ENCODE measurements around the gene KLF15.

Gene KLF15

DNA sequence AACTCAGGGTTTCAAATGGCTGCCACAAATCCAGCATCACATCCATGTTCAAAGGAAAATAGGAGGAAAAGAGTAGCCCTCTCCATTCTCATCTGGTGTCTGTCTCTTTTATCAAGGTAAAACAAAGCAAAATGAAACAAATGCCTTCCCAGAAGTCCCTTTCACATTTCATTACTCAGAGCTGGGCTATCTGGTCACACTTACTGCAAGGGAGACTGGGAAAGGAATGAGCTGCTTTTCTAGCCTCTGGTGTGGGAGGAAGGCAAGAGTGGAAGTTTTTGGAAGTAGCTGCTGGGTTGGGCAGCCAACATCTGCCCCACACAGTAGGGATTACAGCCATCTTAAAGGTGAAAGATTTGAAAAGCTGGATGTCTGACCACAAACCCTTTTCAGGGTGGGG lies 51.8 kb downstream of the KLF15 start:
- no peak for DNase-seq (ENCODE audit: extremely low read depth, insufficient read length)

DNA sequence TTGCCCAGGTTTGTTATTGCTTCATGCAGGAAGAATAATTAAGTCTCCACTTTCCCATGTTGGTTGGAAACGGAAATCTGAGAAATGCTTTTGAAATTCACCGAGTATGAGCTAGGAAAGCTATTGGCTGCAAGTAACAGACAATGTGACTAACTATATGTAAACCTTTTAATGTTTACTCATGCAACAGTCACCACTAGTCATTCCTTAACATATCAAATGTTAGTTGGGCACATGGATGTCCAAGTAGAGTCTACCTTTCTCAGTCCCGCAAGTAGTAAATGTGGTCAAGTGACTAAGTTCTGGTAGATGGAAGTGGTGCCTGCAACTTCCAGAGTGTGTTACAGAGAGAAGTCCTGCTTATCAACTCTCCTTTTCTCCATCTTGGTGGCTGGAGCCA lies 52.5 kb downstream of the KLF15 start:
- DNase-seq (ENCODE audit: extremely low read depth, insufficient read length), result no peak
- TF ChIP-seq, protein P1, sequence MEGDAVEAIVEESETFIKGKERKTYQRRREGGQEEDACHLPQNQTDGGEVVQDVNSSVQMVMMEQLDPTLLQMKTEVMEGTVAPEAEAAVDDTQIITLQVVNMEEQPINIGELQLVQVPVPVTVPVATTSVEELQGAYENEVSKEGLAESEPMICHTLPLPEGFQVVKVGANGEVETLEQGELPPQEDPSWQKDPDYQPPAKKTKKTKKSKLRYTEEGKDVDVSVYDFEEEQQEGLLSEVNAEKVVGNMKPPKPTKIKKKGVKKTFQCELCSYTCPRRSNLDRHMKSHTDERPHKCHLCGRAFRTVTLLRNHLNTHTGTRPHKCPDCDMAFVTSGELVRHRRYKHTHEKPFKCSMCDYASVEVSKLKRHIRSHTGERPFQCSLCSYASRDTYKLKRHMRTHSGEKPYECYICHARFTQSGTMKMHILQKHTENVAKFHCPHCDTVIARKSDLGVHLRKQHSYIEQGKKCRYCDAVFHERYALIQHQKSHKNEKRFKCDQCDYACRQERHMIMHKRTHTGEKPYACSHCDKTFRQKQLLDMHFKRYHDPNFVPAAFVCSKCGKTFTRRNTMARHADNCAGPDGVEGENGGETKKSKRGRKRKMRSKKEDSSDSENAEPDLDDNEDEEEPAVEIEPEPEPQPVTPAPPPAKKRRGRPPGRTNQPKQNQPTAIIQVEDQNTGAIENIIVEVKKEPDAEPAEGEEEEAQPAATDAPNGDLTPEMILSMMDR (IDR thresholded peaks at IDR 0.05; ENCODE audit: insufficient read depth, low read length, poor library complexity, severe bottlenecking), result no peak
- Histone ChIP-seq H3K36me3 (ENCODE audit: control insufficient read depth, insufficient read depth, low read length) (no peaks in the 10 kb centered on the region), H3K4me3 (replicated peaks; ENCODE audit: low read depth, low read length) (no peak overlapping the region), H3K27me3 (replicated peaks; ENCODE audit: control insufficient read depth, insufficient read depth, low read length) (no peaks in the 10 kb centered on the region; the same call in 1 of the 2 replicates)

More for the DNA sequence above, 51.8 kb downstream of the KLF15 start:
- Histone ChIP-seq H3K36me3 (ENCODE audit: control insufficient read depth, insufficient read depth, low read length) (no peaks in the 10 kb centered on the region), H3K4me3 (replicated peaks; ENCODE audit: low read depth, low read length) (no peak overlapping the region), H3K27me3 (replicated peaks; ENCODE audit: control insufficient read depth, insufficient read depth, low read length) (no peaks in the 10 kb centered on the region; the same call in 1 of the 2 replicates)
- TF ChIP-seq, protein P1 (IDR thresholded peaks at IDR 0.05; ENCODE audit: insufficient read depth, low read length, poor library complexity, severe bottlenecking), result no peak

DNA sequence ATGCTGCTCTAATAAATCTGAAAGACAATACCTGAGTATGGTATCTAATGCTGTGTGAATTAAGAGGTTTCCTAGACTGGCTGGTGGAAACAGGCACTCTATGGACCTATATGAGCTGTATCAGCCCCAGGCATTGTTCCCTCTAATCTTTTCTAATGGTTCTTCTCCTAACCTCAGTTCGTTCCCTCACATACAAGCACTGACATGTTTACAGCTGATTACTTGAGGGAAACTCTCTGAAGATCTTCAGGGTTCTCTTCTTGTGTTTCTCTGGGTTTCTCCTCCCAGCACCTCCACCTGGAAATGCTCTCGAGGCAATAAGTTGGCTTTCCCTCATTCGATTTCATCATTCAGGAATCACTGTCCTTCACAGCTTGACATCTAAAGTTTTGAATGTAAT lies 52.9 kb downstream of the KLF15 start:
- no peaks in the 10 kb centered on the region for H3K36me3 ChIP-seq (ENCODE audit: control insufficient read depth, insufficient read depth, low read length)
- TF ChIP-seq, protein P1 (IDR thresholded peaks at IDR 0.05; ENCODE audit: insufficient read depth, low read length, poor library complexity, severe bottlenecking), result no peak
- no peaks in the 10 kb centered on the region; the same call in 1 of the 2 replicates for H3K27me3 ChIP-seq (replicated peaks; ENCODE audit: control insufficient read depth, insufficient read depth, low read length)
- no peak overlapping the region for H3K4me3 ChIP-seq (replicated peaks; ENCODE audit: low read depth, low read length)
- no peak for DNase-seq (ENCODE audit: extremely low read depth, insufficient read length)

DNA sequence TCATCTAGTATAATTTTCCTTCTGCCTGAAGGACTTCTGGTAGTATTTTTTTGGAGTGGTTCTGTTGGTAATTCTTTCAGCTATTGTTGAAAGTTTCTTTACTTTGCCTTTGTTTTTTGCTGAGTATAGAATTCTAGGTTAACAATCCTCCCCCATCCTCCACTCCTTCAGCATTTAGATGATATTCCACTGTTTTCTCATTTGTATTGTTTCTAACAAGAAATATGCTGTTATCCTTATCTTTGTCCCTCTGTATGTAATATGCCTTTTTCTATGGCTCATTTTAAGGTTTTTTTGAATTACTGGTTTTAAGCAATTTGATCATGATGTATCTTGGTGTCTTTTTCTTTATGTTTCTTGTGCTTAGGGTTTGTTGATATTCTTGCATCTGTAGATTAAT lies 53.9 kb downstream of the KLF15 start:
- TF ChIP-seq, protein P1 (IDR thresholded peaks at IDR 0.05; ENCODE audit: insufficient read depth, low read length, poor library complexity, severe bottlenecking), result no peak
- Histone ChIP-seq H3K36me3 (ENCODE audit: control insufficient read depth, insufficient read depth, low read length) (no peaks in the 10 kb centered on the region), H3K4me3 (replicated peaks; ENCODE audit: low read depth, low read length) (no peak overlapping the region), H3K27me3 (replicated peaks; ENCODE audit: control insufficient read depth, insufficient read depth, low read length) (no peaks in the 10 kb centered on the region; the same call in 1 of the 2 replicates)
- no peak for DNase-seq (ENCODE audit: extremely low read depth, insufficient read length)

DNA sequence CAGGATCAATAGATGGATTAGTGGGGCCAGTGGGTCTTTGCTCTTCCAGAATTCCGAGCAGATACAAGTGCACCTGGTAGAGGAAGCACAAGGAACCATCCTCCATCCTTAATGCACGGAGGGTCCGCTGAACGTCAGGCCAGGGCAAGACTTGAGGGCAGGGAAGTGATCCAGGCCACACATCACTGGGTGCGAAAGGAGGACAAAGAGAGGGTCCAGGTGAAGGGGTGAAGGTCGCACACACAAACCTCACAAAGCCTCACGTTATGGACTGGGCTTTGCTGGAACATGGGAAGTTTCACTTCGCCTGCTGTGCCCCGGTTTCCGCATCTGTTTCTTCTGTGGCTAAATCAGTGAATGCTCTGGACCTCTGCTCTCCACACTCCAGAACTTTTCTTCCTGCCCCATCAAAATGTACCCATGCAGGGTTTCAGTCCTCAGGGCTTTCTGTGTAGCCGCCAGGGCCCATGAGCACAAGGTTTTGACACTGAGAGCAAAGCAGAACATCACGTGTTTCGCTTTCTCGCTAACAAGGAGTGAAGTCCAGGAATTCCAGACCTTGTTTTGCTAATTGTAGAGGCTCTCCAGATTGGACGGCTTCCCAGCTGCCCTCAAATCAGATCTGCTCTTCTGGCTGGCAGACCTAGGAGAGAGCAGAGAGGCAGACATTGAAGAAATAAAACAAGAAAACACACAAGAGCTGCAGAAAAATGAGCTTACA lies 56.3 kb downstream of the KLF15 start:
- TF ChIP-seq, protein P1 (IDR thresholded peaks at IDR 0.05; ENCODE audit: insufficient read depth, low read length, poor library complexity, severe bottlenecking), result no peak
- DNase-seq (ENCODE audit: extremely low read depth, insufficient read length), result no peak
- H3K27me3 ChIP-seq (replicated peaks; ENCODE audit: control insufficient read depth, insufficient read depth, low read length), result no peaks in the 10 kb centered on the region
- no peak overlapping the region for H3K4me3 ChIP-seq (replicated peaks; ENCODE audit: low read depth, low read length)
- no peaks in the 10 kb centered on the region for H3K36me3 ChIP-seq (ENCODE audit: control insufficient read depth, insufficient read depth, low read length)
